Brain microvascular endothelial cell (primary cell): ENCODE measurements around the gene DMXL1.

Experiments used
- DNase-seq: peaks from one replicate; pipeline ENCODE4 v3.0.0-alpha.2; 2020
- H3K27ac ChIP-seq: fragments of 250-450 bp; sonication (Bioruptor Pico); 2 replicates; pipeline ENCODE4 v1.5.1; 2020; ENCODE audit warnings: mild to moderate bottlenecking, moderate library complexity
- H3K27me3 ChIP-seq: fragments of 250-450 bp; sonication (Bioruptor Pico); replicated peaks from 2 replicates; pipeline ENCODE4 v1.5.1; 2020; ENCODE audit warnings: mild to moderate bottlenecking
- H3K36me3 ChIP-seq: fragments of 250-450 bp; sonication (Bioruptor Pico); replicated peaks from 2 replicates; pipeline ENCODE4 v1.5.1; 2020; ENCODE audit warnings: mild to moderate bottlenecking
- H3K4me3 ChIP-seq: 2 replicates; pipeline ENCODE4 v1.5.1; 2011; ENCODE audit warnings: low read depth, mild to moderate bottlenecking, control low read depth, low read length, moderate library complexity
- in situ Hi-C: cut with HindIII; loops from 2 replicates; pipeline ENCODE4 v1.10.0; 2017; ENCODE audit warnings: low sequenced_read_pairs, low pct_ligation_motif_present
- TF ChIP-seq, protein P1 (sequence below): IDR thresholded peaks from 2 replicates; pipeline ENCODE4 v1.5.1; 2011; ENCODE audit warnings: low read depth, mild to moderate bottlenecking, moderate library complexity, low read length, control low read depth, inconsistent platforms; ENCODE audit errors: missing control alignments

Gene DMXL1

DNA sequence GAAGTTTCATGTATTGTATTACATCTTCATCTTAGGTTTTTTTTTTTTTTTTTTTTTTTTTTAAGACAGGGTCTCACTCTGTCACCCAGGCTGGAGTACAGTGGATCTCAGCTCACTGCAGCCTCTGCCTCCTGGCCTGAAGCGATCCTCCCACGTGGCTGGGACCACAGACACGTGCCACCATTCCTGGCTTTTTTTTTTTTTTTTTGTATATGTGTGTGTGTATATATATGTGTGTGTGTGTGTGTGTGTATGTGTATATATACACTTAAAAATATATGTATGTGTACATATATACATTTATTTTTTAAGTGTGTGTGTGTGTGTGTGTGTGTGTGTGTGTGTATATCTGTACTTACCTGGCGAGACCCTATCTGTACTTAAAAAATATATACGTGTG, 6.6 kb downstream of the DMXL1 start:
- Histone ChIP-seq H3K27ac (no peak overlapping the region), H3K36me3 (no peaks in the 10 kb centered on the region), H3K4me3 (no peak overlapping the region), H3K27me3 (no peaks in the 10 kb centered on the region)
- in situ Hi-C loops: no loop called here
- no peak for DNase-seq
- TF ChIP-seq, protein P1, sequence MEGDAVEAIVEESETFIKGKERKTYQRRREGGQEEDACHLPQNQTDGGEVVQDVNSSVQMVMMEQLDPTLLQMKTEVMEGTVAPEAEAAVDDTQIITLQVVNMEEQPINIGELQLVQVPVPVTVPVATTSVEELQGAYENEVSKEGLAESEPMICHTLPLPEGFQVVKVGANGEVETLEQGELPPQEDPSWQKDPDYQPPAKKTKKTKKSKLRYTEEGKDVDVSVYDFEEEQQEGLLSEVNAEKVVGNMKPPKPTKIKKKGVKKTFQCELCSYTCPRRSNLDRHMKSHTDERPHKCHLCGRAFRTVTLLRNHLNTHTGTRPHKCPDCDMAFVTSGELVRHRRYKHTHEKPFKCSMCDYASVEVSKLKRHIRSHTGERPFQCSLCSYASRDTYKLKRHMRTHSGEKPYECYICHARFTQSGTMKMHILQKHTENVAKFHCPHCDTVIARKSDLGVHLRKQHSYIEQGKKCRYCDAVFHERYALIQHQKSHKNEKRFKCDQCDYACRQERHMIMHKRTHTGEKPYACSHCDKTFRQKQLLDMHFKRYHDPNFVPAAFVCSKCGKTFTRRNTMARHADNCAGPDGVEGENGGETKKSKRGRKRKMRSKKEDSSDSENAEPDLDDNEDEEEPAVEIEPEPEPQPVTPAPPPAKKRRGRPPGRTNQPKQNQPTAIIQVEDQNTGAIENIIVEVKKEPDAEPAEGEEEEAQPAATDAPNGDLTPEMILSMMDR: no peak

DNA sequence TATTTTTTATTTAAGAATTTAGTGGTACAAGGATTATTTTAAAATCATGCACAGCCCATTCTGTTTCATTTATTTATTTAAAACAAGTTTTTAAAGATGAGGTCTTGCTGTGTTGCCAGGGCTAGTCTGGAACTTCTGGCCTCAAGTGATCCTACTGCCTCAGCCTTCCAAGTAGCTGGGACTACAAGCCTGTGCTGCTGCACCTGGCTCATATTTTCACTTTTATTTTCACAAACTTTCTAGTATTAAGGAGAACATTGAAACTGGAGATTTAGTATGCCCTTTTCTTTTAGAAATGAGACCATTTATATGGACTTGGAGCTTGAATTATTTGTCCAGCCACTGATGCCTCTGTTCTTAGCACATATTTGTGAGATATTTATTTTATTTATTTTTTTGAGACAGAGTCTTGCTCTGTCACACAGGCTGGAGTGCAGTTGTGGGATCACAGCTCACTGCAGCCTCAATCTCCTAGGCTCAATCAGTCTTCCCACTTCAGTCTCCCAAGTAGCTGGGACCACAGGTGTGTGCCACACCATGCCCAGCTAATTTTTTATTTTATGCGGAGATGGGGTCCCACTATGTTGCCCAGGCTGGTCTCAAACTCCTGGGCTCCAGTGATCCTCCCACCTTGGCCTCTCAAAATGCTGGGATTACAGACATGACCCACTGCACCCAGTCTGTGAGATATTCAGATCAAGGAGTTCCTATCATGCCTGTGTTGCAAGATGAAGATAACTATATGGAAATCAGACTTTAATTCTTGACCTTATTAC, 7.4 kb downstream of the DMXL1 start:
- TF ChIP-seq, protein P1: no peak
- H3K27ac ChIP-seq: no peak overlapping the region
- no peak for DNase-seq
- H3K27me3 ChIP-seq: no peaks in the 10 kb centered on the region
- no peaks in the 10 kb centered on the region for H3K36me3 ChIP-seq
- no peak overlapping the region for H3K4me3 ChIP-seq
- in situ Hi-C loops: no loop called here

DNA sequence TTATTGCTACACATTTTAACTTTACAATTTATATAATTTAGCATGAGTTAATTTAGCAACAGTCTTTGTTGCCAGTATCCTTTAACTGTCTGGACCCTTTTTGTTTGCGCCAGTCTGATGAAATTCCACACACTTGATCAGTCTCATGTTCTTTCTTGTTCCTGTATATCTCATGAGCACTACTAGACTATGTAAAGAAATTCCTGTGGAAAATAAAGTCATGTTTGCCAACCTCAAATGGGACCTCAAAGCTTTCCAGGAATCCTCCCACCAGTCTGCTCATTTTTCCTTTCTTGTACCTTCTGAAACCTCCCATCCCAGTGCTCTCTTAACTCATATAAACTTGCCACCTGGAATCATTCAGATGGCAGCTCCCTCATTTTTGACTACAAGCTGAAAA, 8.0 kb downstream of the DMXL1 start:
- no peak overlapping the region for H3K27ac ChIP-seq
- H3K27me3 ChIP-seq: no peaks in the 10 kb centered on the region
- DNase-seq: no peak
- H3K36me3 ChIP-seq: no peaks in the 10 kb centered on the region
- TF ChIP-seq, protein P1: no peak
- in situ Hi-C loops: no loop called here
- no peak overlapping the region for H3K4me3 ChIP-seq

DNA sequence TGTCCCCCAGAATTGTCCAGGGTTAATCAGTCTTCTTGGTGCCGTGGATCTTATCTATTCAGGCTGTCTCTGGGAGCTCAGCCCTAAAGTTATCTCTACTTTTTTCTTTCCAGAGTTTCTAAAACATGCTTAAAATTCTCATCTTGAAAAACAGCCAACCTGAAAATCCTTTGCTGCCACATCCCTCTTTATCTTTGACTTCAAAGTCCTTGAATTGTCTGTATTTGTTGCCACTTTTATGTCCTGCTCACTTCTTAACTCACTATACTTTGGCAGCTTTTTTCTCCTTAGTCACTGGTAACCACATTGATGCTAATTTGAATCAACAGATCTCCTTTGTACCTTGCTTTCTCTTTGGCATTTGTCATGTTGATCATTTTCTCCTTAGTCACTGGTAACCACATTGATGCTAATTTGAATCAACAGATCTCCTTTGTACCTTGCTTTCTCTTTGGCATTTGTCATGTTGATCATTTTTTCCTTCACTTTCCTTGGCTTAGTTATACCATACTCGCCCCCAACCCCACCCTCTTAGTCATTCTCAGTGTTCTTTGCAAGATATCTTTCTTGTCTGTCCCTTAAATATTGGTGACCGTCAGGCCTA, 8.5 kb downstream of the DMXL1 start:
- DNase-seq: no peak
- Histone ChIP-seq H3K4me3 (no peak overlapping the region), H3K27me3 (no peaks in the 10 kb centered on the region), H3K36me3 (no peaks in the 10 kb centered on the region), H3K27ac (no peak overlapping the region)
- TF ChIP-seq, protein P1: no peak
- in situ Hi-C loops: no loop called here

DNA sequence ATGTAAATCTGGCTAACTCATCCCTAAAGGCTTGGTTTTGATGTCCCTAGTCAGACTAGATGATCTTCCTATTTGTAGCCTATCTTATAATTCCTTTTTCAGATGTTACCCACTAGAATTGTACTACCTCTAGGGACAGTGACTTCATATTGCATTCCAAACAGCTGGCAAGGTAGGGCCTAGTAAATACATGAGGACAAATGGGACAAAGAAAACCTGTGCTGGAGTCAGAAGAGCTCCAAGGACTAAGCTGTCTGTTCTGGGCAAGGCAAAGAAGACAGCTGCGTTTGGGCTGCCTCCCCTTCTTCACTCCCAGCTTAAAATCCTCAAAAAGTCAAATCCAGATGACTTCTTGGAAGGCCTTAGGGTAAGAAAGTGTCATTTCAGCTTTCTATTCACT, 10.0 kb downstream of the DMXL1 start:
- Histone ChIP-seq H3K27me3 (no peaks in the 10 kb centered on the region), H3K36me3 (no peaks in the 10 kb centered on the region), H3K4me3 (no peak overlapping the region), H3K27ac (no peak overlapping the region)
- no peak for DNase-seq
- TF ChIP-seq, protein P1: no peak
- in situ Hi-C loops: no loop called here
